Endothelial cell of umbilical vein (primary cell): ENCODE data around the gene HBE1. TPM values are rescaled to one million over a fixed set of nuclear protein-coding genes. Genes with fewer than 3 reads are reported as not detected.

Experiments used
- BruUV-seq: library from RNA; stranded (reverse); fragments of 400-500 nt; replicated peaks from 2 replicates; lab custom pipeline; 2021; lab: Mats Ljungman, UMichigan
- CTCF ChIA-PET: fragments of 300-600, 350-600 bp; sonication (Branson Sonifier 250); formaldehyde crosslinking; loops from one replicate; lab custom pipeline; 2021; ENCODE audit warnings: antibody characterized with exemption, inconsistent platforms; lab: Charles Lee
- POLR2A ChIA-PET: fragments of 300-600, 350-600 bp; sonication (Branson Sonifier 250); formaldehyde crosslinking; loops from one replicate; lab custom pipeline; 2021; ENCODE audit warnings: antibody characterized with exemption, inconsistent platforms; lab: Charles Lee
- DNase-seq: peaks from one replicate; pipeline ENCODE4 v3.0.0-alpha.2; 2011; ENCODE audit warnings: low read depth, low spot score
- FAIRE-seq: peaks from 2 replicates; lab custom pipeline; 2011; peaks lifted over from hg19 to GRCh38; lab: Jason Lieb, UNC
- H2AFZ ChIP-seq: 2 replicates; pipeline ENCODE4 v1.6.0; 2012; ENCODE audit warnings: low read depth, low read length, control low read depth, inconsistent platforms
- H3K27ac ChIP-seq: 2 replicates; pipeline ENCODE4 v1.5.1; 2011; ENCODE audit warnings: low read depth, mild to moderate bottlenecking, control low read depth, low read length, moderate library complexity; ENCODE audit not compliant: insufficient read depth
- H3K27me3 ChIP-seq, 2 experiments: 2 replicates each; pipeline versions ENCODE4 v1.6.0 to v1.6.1; 2011; ENCODE audit warnings: low read length in 2 of 2, mixed read lengths in 1 of 2; ENCODE audit not compliant: control insufficient read depth in 2 of 2, insufficient read depth in 2 of 2
- H3K36me3 ChIP-seq, 2 experiments: 2 replicates in 1 of 2; 3 replicates in 1 of 2; pipeline ENCODE4 v1.5.1; 2011; ENCODE audit warnings: low read length in 2 of 2, mild to moderate bottlenecking in 1 of 2, moderate library complexity in 1 of 2; ENCODE audit not compliant: control insufficient read depth in 2 of 2, insufficient read depth in 2 of 2; ENCODE audit errors: extremely low read depth in 1 of 2
- H3K4me1 ChIP-seq: 3 replicates; pipeline ENCODE4 v1.5.1; 2011; ENCODE audit warnings: mild to moderate bottlenecking, low read length; ENCODE audit not compliant: control insufficient read depth, insufficient read depth; ENCODE audit errors: extremely low read depth
- H3K4me2 ChIP-seq: 2 replicates; pipeline ENCODE4 v1.6.1; 2011; ENCODE audit warnings: low read length, control low read depth, mixed read lengths; ENCODE audit not compliant: insufficient read depth
- H3K4me3 ChIP-seq, 3 experiments: fragments of 200-600 bp in 1 of 3; sonication (generic), shearing (Covaris generic) in 1 of 3; replicated peaks in 1 of 3; 2 replicates each; pipeline ENCODE4 v1.5.1; 2011 to 2016; ENCODE audit warnings: control low read depth in 3 of 3, low read length in 3 of 3, mild to moderate bottlenecking in 2 of 3, inconsistent platforms in 1 of 3, low read depth in 1 of 3, moderate library complexity in 1 of 3; ENCODE audit not compliant: insufficient read depth in 1 of 3
- H3K79me2 ChIP-seq: 2 replicates; pipeline ENCODE4 v1.6.0; 2012; ENCODE audit warnings: low read length, inconsistent platforms; ENCODE audit not compliant: control insufficient read depth, insufficient read depth
- H3K9ac ChIP-seq: replicated peaks from 2 replicates; pipeline ENCODE3; 2011; ENCODE audit warnings: low read length, control low read depth; ENCODE audit not compliant: insufficient read depth; ENCODE audit errors: extremely low read depth
- H3K9me1 ChIP-seq: replicated peaks from 3 replicates; pipeline ENCODE4 v1.6.0; 2011; ENCODE audit warnings: mild to moderate bottlenecking, low read length; ENCODE audit not compliant: control insufficient read depth, insufficient read depth; ENCODE audit errors: extremely low read depth
- H3K9me3 ChIP-seq: replicated peaks from 2 replicates; pipeline ENCODE4 v1.5.1; 2012; ENCODE audit warnings: low read length, inconsistent platforms; ENCODE audit not compliant: control insufficient read depth, insufficient read depth
- H4K20me1 ChIP-seq: replicated peaks from 2 replicates; pipeline ENCODE3; 2011; ENCODE audit warnings: mild to moderate bottlenecking, low read length; ENCODE audit not compliant: control insufficient read depth, insufficient read depth; ENCODE audit errors: extremely low read depth
- EZH2 ChIP-seq: IDR thresholded peaks from 2 replicates; pipeline ENCODE4 v1.6.1; 2012; ENCODE audit warnings: borderline replicate concordance, low read depth, mild to moderate bottlenecking, moderate library complexity, low read length, inconsistent platforms; ENCODE audit not compliant: severe bottlenecking
- FOS ChIP-seq: IDR thresholded peaks from 2 replicates; pipeline ENCODE4 v1.6.1; 2011; ENCODE audit warnings: mild to moderate bottlenecking, low read length, moderate library complexity, borderline replicate concordance; ENCODE audit not compliant: insufficient read depth
- GATA2 ChIP-seq: IDR thresholded peaks from 2 replicates; pipeline ENCODE4 v1.7.0; 2011; ENCODE audit warnings: low read depth, mild to moderate bottlenecking, moderate library complexity, mixed read lengths, low read length; ENCODE audit not compliant: insufficient read length, insufficient read depth
- JUN ChIP-seq: IDR thresholded peaks from 2 replicates; pipeline ENCODE4 v1.6.1; 2011; ENCODE audit warnings: borderline replicate concordance, low read depth; ENCODE audit not compliant: insufficient read length, insufficient read depth
- MYC ChIP-seq: IDR thresholded peaks from one replicate; pipeline ENCODE4 v1.6.1; 2011; ENCODE audit warnings: mild to moderate bottlenecking, low read depth, low read length
- POLR2A ChIP-seq: IDR thresholded peaks from 2 replicates; pipeline ENCODE4 v1.6.1; 2012; ENCODE audit warnings: low read depth, mild to moderate bottlenecking, control low read depth, low read length
- POLR2AphosphoS5 ChIP-seq: IDR thresholded peaks from 2 replicates; pipeline ENCODE4 v1.6.1; 2012; ENCODE audit warnings: low read depth, mild to moderate bottlenecking, control low read depth, low read length, moderate library complexity; ENCODE audit not compliant: insufficient read depth
- dilution Hi-C: fragments of 300-500 bp; cut with MboI; formaldehyde crosslinking; loops from one replicate; pipeline ENCODE4 v1.15.0; 2019; ENCODE audit warnings: low sequenced_read_pairs; ENCODE audit not compliant: extremely low pct_ligation_motif_present
- intact Hi-C: fragments of 100-400 bp; cut with micrococcal nuclease; formaldehyde crosslinking; loops from one replicate; pipeline ENCODE4 v1.10.0; 2022
- polyA plus RNA-seq, 4 experiments: library from polyadenylated mRNA; depleted of rRNA in 3 of 4; stranded (reverse) in 3 of 4; unstranded in 1 of 4; fragments of >200 nt; gene quantifications; 2 replicates each; pipeline versions ENCODE4 v1.2.1 to v1.2.3, GENCODE V29; 2011 to 2012; ENCODE audit warnings: missing spikeins in 1 of 4
- total RNA-seq: library from RNA; stranded (reverse); gene quantifications from 2 replicates; pipeline ENCODE4 v1.2.3, GENCODE V29; 2021
- TF ChIP-seq, protein P1 (sequence below): IDR thresholded peaks from 2 replicates; pipeline ENCODE4 v1.6.1; 2011; ENCODE audit not compliant: insufficient read depth, insufficient read length
- TF ChIP-seq, protein P2 (sequence below), 2 donors: IDR thresholded peaks; 1 replicate in 1 of 2; 2 replicates in 1 of 2; pipeline ENCODE4 v1.5.1; 2011; ENCODE audit warnings: low read length in 2 of 2, mild to moderate bottlenecking in 2 of 2, moderate library complexity in 2 of 2, control low read depth in 1 of 2, inconsistent platforms in 1 of 2, low read depth in 1 of 2; ENCODE audit not compliant: insufficient read depth in 1 of 2; ENCODE audit errors: extremely low read depth in 1 of 2

HBE1 gene
- total and polyA plus RNA-seq, 2 donors (not counting 3 experiments of a cell fraction or from before 2014, with no cell fraction given): 0.37 TPM; not detected in 1

DNA sequence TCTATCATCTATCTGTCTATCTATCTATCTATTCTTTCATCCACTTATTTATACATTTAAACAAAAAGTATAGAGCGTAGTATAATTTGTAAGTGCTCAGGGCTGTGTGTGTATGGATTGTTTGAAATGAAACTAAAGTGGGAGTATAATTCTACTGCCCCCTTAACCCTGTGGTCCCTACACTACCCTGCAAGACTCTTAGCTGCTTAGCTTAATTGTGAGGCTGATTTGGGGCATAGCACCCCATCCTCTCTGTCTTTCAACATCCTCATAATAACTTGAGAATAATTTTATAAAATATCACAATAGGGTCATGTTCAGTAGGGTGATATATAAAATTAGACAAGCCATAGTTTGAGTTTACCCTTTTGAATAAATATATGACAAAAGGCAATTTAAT, 20.4 kb upstream of the HBE1 start:
- H3K4me3 ChIP-seq: no peak overlapping the region
- no peaks in the 10 kb centered on the region for H4K20me1 ChIP-seq
- TF ChIP-seq POLR2A (no peak), GATA2 (no peak), MYC (no peak), POLR2AphosphoS5 (no peak), EZH2 (no peak), JUN (no peak), FOS (no peak)
- TF ChIP-seq, protein P1, sequence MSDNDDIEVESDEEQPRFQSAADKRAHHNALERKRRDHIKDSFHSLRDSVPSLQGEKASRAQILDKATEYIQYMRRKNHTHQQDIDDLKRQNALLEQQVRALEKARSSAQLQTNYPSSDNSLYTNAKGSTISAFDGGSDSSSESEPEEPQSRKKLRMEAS: no peak
- TF ChIP-seq, protein P2, sequence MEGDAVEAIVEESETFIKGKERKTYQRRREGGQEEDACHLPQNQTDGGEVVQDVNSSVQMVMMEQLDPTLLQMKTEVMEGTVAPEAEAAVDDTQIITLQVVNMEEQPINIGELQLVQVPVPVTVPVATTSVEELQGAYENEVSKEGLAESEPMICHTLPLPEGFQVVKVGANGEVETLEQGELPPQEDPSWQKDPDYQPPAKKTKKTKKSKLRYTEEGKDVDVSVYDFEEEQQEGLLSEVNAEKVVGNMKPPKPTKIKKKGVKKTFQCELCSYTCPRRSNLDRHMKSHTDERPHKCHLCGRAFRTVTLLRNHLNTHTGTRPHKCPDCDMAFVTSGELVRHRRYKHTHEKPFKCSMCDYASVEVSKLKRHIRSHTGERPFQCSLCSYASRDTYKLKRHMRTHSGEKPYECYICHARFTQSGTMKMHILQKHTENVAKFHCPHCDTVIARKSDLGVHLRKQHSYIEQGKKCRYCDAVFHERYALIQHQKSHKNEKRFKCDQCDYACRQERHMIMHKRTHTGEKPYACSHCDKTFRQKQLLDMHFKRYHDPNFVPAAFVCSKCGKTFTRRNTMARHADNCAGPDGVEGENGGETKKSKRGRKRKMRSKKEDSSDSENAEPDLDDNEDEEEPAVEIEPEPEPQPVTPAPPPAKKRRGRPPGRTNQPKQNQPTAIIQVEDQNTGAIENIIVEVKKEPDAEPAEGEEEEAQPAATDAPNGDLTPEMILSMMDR (IDR thresholded peaks at IDR 0.05; ENCODE audit: extremely low read depth in 1 of 2, insufficient read depth in 1 of 2, low read depth in 1 of 2, low read length in 2 of 2): no peak
- H3K36me3 ChIP-seq: no peaks in the 10 kb centered on the region
- DNase-seq (no peak), FAIRE-seq (no peak)
- intact Hi-C loops: loop anchor here (5.0 kb wide), 1 partner anchor 92 kb away; the partner anchor contains the start of gene OR51M1
- dilution Hi-C loops: no loop called here
- H3K9me3 ChIP-seq: no peaks in the 10 kb centered on the region
- no peak overlapping the region for H3K4me2 ChIP-seq
- H3K27me3 ChIP-seq: no peaks in the 10 kb centered on the region
- no peak overlapping the region for H3K27ac ChIP-seq
- BruUV-seq: no TSS peak
- POLR2A ChIA-PET: interaction anchor here (1.1 kb wide), 1 partner anchor 11 kb away, joined by 3 read pairs; no protein-coding TSS in a partner anchor
- H3K4me1 ChIP-seq: no peaks in the 10 kb centered on the region
- no peaks in the 10 kb centered on the region for H3K79me2 ChIP-seq
- H3K9me1 ChIP-seq: no peaks in the 10 kb centered on the region
- CTCF ChIA-PET: interaction anchor here (1.0 to 2.1 kb wide), 6 partner anchors 8 to 601 kb away, joined by 3 to 18 read pairs (median 4); no protein-coding TSS in a partner anchor
- no peak overlapping the region for H3K9ac ChIP-seq
- H2AFZ ChIP-seq: no peak overlapping the region
